ENCODE results near the gene FOXP1.

The FOXP1 gene

DNA sequence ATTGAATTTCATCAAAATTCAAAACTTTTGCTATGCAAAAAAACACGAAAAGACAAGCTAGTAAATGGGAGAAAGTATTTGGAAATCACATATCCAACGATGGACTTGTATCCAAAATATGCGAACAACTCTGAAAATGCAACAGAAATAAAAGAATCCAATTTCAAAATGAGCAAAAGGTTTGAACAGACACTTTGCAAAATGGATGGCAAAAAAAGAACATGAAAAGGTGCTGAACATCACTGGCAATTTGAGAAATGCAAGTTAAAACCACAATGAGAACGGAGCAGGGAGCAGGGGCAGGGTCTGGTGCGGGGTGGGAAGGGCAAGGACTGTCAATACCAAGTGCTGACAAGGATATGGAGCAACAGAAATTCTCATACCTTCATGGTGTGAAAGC lies 23.1 kb upstream of the FOXP1 start:
- H3K79me2 ChIP-seq (ENCODE audit: control insufficient read depth, low read length): no peaks in the 10 kb centered on the region
- no peak overlapping the region for H3K4me2 ChIP-seq (ENCODE audit: low read length)
- no peaks in the 10 kb centered on the region for H3K4me1 ChIP-seq (ENCODE audit: control insufficient read depth, low read length)
- H3K27ac ChIP-seq (ENCODE audit: low read depth, low read length): no peak overlapping the region
- no peaks in the 10 kb centered on the region for H4K20me1 ChIP-seq (ENCODE audit: control insufficient read depth, insufficient read depth, low read depth, low read length)
- H3K36me3 ChIP-seq (ENCODE audit: control insufficient read depth, low read length): no peaks in the 10 kb centered on the region
- TF ChIP-seq, protein P1, sequence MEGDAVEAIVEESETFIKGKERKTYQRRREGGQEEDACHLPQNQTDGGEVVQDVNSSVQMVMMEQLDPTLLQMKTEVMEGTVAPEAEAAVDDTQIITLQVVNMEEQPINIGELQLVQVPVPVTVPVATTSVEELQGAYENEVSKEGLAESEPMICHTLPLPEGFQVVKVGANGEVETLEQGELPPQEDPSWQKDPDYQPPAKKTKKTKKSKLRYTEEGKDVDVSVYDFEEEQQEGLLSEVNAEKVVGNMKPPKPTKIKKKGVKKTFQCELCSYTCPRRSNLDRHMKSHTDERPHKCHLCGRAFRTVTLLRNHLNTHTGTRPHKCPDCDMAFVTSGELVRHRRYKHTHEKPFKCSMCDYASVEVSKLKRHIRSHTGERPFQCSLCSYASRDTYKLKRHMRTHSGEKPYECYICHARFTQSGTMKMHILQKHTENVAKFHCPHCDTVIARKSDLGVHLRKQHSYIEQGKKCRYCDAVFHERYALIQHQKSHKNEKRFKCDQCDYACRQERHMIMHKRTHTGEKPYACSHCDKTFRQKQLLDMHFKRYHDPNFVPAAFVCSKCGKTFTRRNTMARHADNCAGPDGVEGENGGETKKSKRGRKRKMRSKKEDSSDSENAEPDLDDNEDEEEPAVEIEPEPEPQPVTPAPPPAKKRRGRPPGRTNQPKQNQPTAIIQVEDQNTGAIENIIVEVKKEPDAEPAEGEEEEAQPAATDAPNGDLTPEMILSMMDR (IDR thresholded peaks at IDR 0.05; ENCODE audit: low read depth, low read length, poor library complexity, severe bottlenecking): no peak
- no peak for TF ChIP-seq EZH2phosphoT487 (IDR thresholded peaks at IDR 0.05; ENCODE audit: borderline replicate concordance, low read length)
- H3K9me2 ChIP-seq (replicated peaks; ENCODE audit: control insufficient read depth, low read length): no peaks in the 10 kb centered on the region
- H3K27me3 ChIP-seq (ENCODE audit: control insufficient read depth, low read length): peaks cover 7% of the 10 kb centered on the region; the same call in 1 of the 2 replicates
- 0 out of 2 replicates have a peak, but pooled peaks cover under 1% of the 10 kb centered on the region for H3K9me3 ChIP-seq (ENCODE audit: control insufficient read depth, insufficient read depth, low read length)
- no peaks in the 10 kb centered on the region for H3F3A ChIP-seq (ENCODE audit: control insufficient read depth, insufficient read depth)
- no peak overlapping the region for H3K4me3 ChIP-seq (ENCODE audit: low read length)

DNA sequence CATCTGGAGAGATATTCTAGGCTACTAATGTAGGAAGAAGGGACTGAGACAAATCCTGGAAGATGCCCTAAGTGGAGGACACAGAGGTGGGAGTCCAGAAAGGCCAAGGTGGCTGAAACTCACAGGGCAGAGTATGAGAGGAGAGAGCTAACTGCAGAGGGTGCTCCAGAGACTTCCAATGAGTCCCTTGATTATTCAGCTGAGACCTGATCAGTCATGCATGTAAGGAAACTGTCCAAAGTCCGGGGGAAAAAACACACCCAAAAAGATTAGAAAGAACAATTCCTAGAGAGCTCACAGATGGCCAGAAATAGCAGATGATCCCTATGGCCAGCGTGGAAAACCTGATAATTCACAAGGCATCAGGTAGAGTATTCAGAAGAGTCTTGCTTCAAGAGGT lies 18.7 kb upstream of the FOXP1 start:
- Histone ChIP-seq H3K27me3 (ENCODE audit: control insufficient read depth, low read length) (peaks cover 8% of the 10 kb centered on the region), H3K4me2 (ENCODE audit: low read length) (no peak overlapping the region), H4K20me1 (ENCODE audit: control insufficient read depth, insufficient read depth, low read depth, low read length) (no peaks in the 10 kb centered on the region), H3K4me1 (ENCODE audit: control insufficient read depth, low read length) (no peaks in the 10 kb centered on the region), H3K27ac (ENCODE audit: low read depth, low read length) (no peak overlapping the region), H3K9me2 (replicated peaks; ENCODE audit: control insufficient read depth, low read length) (no peaks in the 10 kb centered on the region), H3K9me3 (ENCODE audit: control insufficient read depth, insufficient read depth, low read length) (no peaks in the 10 kb centered on the region), H3K4me3 (ENCODE audit: low read length) (no peak overlapping the region), H3F3A (ENCODE audit: control insufficient read depth, insufficient read depth) (no peaks in the 10 kb centered on the region), H3K36me3 (ENCODE audit: control insufficient read depth, low read length) (no peaks in the 10 kb centered on the region), H3K79me2 (ENCODE audit: control insufficient read depth, low read length) (no peaks in the 10 kb centered on the region)
- no peak for TF ChIP-seq EZH2phosphoT487 (IDR thresholded peaks at IDR 0.05; ENCODE audit: borderline replicate concordance, low read length)
- TF ChIP-seq, protein P1 (IDR thresholded peaks at IDR 0.05; ENCODE audit: low read depth, low read length, poor library complexity, severe bottlenecking): no peak

DNA sequence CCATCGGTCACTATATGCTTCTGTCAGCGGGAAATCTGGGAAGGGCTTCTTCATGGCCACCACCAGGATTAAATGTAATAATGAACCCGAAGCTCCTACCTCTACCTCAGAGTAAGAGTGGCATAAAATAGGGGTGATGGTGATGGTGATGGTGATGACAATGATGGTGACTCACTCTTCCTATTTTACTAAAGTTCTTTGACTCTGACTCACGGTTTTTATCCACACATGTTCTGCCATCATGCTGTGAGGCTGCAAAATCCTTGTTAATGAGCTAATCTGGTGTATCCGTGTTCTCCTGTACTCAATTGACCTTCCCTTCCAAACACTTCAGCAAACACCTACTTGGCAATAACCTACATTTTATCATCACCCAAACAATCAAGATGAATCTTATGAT lies 18.3 kb upstream of the FOXP1 start:
- H3K9me3 ChIP-seq (ENCODE audit: control insufficient read depth, insufficient read depth, low read length): no peaks in the 10 kb centered on the region
- no peak overlapping the region for H3K27ac ChIP-seq (ENCODE audit: low read depth, low read length)
- no peak overlapping the region for H3K4me3 ChIP-seq (ENCODE audit: low read length)
- no peaks in the 10 kb centered on the region for H3F3A ChIP-seq (ENCODE audit: control insufficient read depth, insufficient read depth)
- peaks cover 8% of the 10 kb centered on the region for H3K27me3 ChIP-seq (ENCODE audit: control insufficient read depth, low read length)
- H3K9me2 ChIP-seq (replicated peaks; ENCODE audit: control insufficient read depth, low read length): no peaks in the 10 kb centered on the region
- TF ChIP-seq, protein P1 (IDR thresholded peaks at IDR 0.05; ENCODE audit: low read depth, low read length, poor library complexity, severe bottlenecking): no peak
- no peak for TF ChIP-seq EZH2phosphoT487 (IDR thresholded peaks at IDR 0.05; ENCODE audit: borderline replicate concordance, low read length)
- H4K20me1 ChIP-seq (ENCODE audit: control insufficient read depth, insufficient read depth, low read depth, low read length): no peaks in the 10 kb centered on the region
- no peaks in the 10 kb centered on the region for H3K79me2 ChIP-seq (ENCODE audit: control insufficient read depth, low read length)
- H3K4me2 ChIP-seq (ENCODE audit: low read length): no peak overlapping the region
- H3K36me3 ChIP-seq (ENCODE audit: control insufficient read depth, low read length): no peaks in the 10 kb centered on the region
- no peaks in the 10 kb centered on the region for H3K4me1 ChIP-seq (ENCODE audit: control insufficient read depth, low read length)
